Adrenal gland (tissue), 12 donors: Measurements from ENCODE around the gene ATP2B3. TPM values are rescaled to one million over a fixed set of nuclear protein-coding genes. Genes with fewer than 3 reads are reported as not detected.

Source experiments
- DNase-seq, 7 donors: peaks; one replicate each; pipeline ENCODE4 v3.0.0-alpha.2; 2019 to 2020
- H3K27ac ChIP-seq, 5 donors: fragments of 200-600 bp; sonication (generic) in 4 of 5; 1 replicate in 3 of 5; 2 replicates in 2 of 5; pipeline versions ENCODE4 v1.5.1 to v1.8.0; 2016 to 2020; ENCODE audit warnings: mild to moderate bottlenecking in 1 of 5
- H3K27me3 ChIP-seq: fragments of 200-600 bp; 2 replicates; pipeline ENCODE4 v1.8.0; 2021
- H3K36me3 ChIP-seq, 2 donors: fragments of 200-600 bp; replicated peaks in 1 of 2; 1 replicate in 1 of 2; 2 replicates in 1 of 2; pipeline versions ENCODE4 v1.5.1 to v1.8.0; 2018 to 2022
- H3K4me1 ChIP-seq, 2 donors: fragments of 200-600 bp; replicated peaks in 1 of 2; 1 replicate in 1 of 2; 2 replicates in 1 of 2; pipeline versions ENCODE4 v1.5.1 to v1.8.0; 2018 to 2021
- H3K4me3 ChIP-seq, 4 donors: fragments of 200-600 bp; sonication (generic) in 3 of 4; one replicate each; pipeline ENCODE4 v1.5.1; 2016 to 2018
- H3K9me3 ChIP-seq, 3 donors: fragments of 200-600 bp; sonication (generic) in 1 of 3; replicated peaks in 1 of 3; 1 replicate in 2 of 3; 2 replicates in 1 of 3; pipeline versions ENCODE4 v1.5.1 to v1.8.0; 2016 to 2021
- CTCF ChIP-seq, 6 experiments: fragments of 450-650 bp in 4 of 6; fragments of 200-600 bp in 2 of 6; sonication (generic) in 1 of 6; IDR thresholded peaks; 1 replicate in 5 of 6; 2 replicates in 1 of 6; pipeline versions ENCODE4 v1.5.1 to v1.8.0; 2016 to 2021; ENCODE audit warnings: antibody characterized with exemption in 6 of 6, mild to moderate bottlenecking in 2 of 6, moderate library complexity in 1 of 6
- POLR2A ChIP-seq, 2 donors: fragments of 450-650 bp; IDR thresholded peaks; one replicate each; pipeline ENCODE4 v1.6.1; 2017; ENCODE audit warnings: antibody characterized with exemption in 2 of 2, mild to moderate bottlenecking in 2 of 2, moderate library complexity in 1 of 2
- WGBS, 4 donors: extraction: QIAGEN DNeasy Blood & Tissue Kit in 2 of 4; methylation state at CpG; one replicate each; pipeline versions ENCODE4 v1.1.5 to v1.1.7; 2013 to 2017; 5-methylcytosine and 5-hydroxymethylcytosine counted together
- intact Hi-C, 2 donors: fragments of 100-400 bp; cut with DNase I; formaldehyde crosslinking; loops; one replicate each; pipeline versions ENCODE4 v1.14.1 to v1.15.0; 2022 to 2023
- polyA plus RNA-seq, 3 donors: library from polyadenylated mRNA; stranded (reverse); fragments of 200-250 nt in 2 of 3; fragments of 350-450 nt in 1 of 3; fragmentation: Illumina TruSeq in 1 of 3; extraction: RNeasy Lipid Tissue Mini Kit (QIAGEN cat#74804) in 1 of 3; gene quantifications; one replicate each; pipeline ENCODE4 v1.2.3, GENCODE V29; 2013 to 2014
- total RNA-seq, 9 donors: library from RNA; depleted of rRNA in 4 of 9; stranded (reverse); fragments of >200 nt in 4 of 9; fragments of 120-200 nt in 1 of 9; fragmentation: NEBNext Ultra II Directional in 1 of 9; extraction: Animal tissue kit (Norgen Biotek cat#: 25700) in 1 of 9; gene quantifications; one replicate each; pipeline versions ENCODE4 v1.1.0 to v1.2.4, GENCODE V29; 2013 to 2023
- donor health status: healthy with polysubstance abuse.
- donor health status: Bipolar disorder and iron deficiency.
- donor health status: DM: yes; HTN: yes; CAD: no.
- donor health status: DM: no; HTN: no; CAD: no.
- donor health status: DM: no; HTN: no; CAD: no.
- donor health status: DM: yes; HTN: yes; CAD: no.

Gene ATP2B3
- total and polyA plus RNA-seq, 12 donors, result 1.1 to 46.4 (median 15.4) TPM

- Histone ChIP-seq H3K9me3 (no peaks in the 10 kb centered on the region), H3K4me1 (no peaks in the 10 kb centered on the region), H3K27me3 (no peaks in the 10 kb centered on the region), H3K27ac (peak overlapping the region in 1 of 5 donors; percentile 69), H3K4me3 (peak overlapping the region in 1 of 4 donors; percentile 26), H3K36me3 (no peaks in the 10 kb centered on the region)
- intact Hi-C loops, result no loop called here
- peak; percentile 60 to 80 (median 75) for DNase-seq
- TF ChIP-seq POLR2A (IDR thresholded peaks at IDR 0.05) (no peak), CTCF (IDR thresholded peaks at IDR 0.05) (no peak)
- 1 to 20% methylated on average over 40 to 45 of the region's 59 CpGs; no CpG with 5 or more reads in 2 of the 4 donors for WGBS, 4 donors
Measured at GRCh38 chrX:153474718-153475117, 42.7 kb upstream of the ATP2B3 start.

GRCh38 chrX:153475271-153475670 is 42.2 kb upstream of the ATP2B3 start:
- H3K9me3 ChIP-seq, result no peaks in the 10 kb centered on the region
- WGBS, 4 donors, result 78 to 93% (median 85%) methylated on average over 6 to 7 of the region's 7 CpGs
- peak overlapping the region in 1 of 5 donors; percentile 69 for H3K27ac ChIP-seq
- no peak overlapping the region for H3K4me3 ChIP-seq
- H3K36me3 ChIP-seq, result no peaks in the 10 kb centered on the region
- no peak for DNase-seq
- no peaks in the 10 kb centered on the region for H3K4me1 ChIP-seq
- TF ChIP-seq POLR2A (IDR thresholded peaks at IDR 0.05) (no peak), CTCF (IDR thresholded peaks at IDR 0.05) (no peak)
- intact Hi-C loops, result no loop called here
- no peaks in the 10 kb centered on the region for H3K27me3 ChIP-seq

GRCh38 chrX:153475751-153476281 is 41.6 kb upstream of the ATP2B3 start:
- Histone ChIP-seq H3K4me3 (no peak overlapping the region), H3K4me1 (no peaks in the 10 kb centered on the region), H3K9me3 (no peaks in the 10 kb centered on the region), H3K36me3 (no peaks in the 10 kb centered on the region), H3K27ac (peak overlapping the region in 1 of 5 donors; percentile 72), H3K27me3 (no peaks in the 10 kb centered on the region)
- DNase-seq, result no peak
- intact Hi-C loops, result no loop called here
- TF ChIP-seq CTCF (IDR thresholded peaks at IDR 0.05) (no peak), POLR2A (IDR thresholded peaks at IDR 0.05) (no peak)
- WGBS, 4 donors, result 87 to 96% (median 90%) methylated on average over 7 to 11 of the region's 11 CpGs

DNA sequence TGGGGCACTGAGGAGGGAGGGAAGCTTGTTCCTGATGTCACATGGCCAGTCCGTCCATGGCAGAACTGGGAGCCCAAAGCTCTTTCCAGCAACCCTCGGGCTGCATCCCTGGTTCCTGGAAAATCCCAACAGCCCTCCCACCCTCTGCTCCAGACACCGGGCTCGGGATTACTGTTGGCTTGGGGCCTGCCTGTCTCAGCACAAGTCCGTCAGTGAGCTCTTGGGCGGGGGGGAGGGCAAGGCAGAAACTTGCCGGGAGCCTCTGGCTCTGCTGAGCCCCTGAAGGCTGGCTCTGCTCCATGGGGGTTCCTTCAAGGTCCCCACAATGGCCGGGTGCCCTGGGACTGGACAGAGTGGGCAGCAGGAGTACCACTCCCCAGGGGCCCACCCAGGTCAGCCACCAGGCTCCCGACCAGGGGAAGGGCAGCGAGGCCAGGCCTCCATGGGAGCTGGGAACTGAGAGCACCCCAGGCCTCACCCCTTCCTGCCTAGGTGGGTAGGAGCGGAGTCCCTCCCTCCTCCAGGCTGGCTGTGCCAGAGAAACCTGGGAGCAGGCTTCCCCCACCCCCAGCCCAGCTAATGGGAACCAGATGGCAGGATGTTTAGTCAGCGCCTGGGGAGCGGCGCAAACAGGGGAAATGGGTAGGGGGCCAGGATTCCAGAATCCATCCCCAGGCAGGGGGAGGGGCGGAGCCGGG is 40.6 kb upstream of the ATP2B3 start:
- WGBS, 4 donors, result 40 to 85% (median 73%) methylated on average over 2 to 16 of the region's 16 CpGs
- no peak for TF ChIP-seq CTCF (IDR thresholded peaks at IDR 0.05)
- TF ChIP-seq POLR2A (IDR thresholded peaks at IDR 0.05), result no peak

More for the DNA sequence above, 40.6 kb upstream of the ATP2B3 start:
- no peaks in the 10 kb centered on the region for H3K9me3 ChIP-seq
- no peaks in the 10 kb centered on the region for H3K4me1 ChIP-seq
- H3K27ac ChIP-seq, result peak overlapping the region in 1 of 5 donors; percentile 72
- intact Hi-C loops, result no loop called here
- no peaks in the 10 kb centered on the region for H3K27me3 ChIP-seq
- DNase-seq, result peak in 1 of 7 donors; percentile 10
- H3K36me3 ChIP-seq, result no peaks in the 10 kb centered on the region
- no peak overlapping the region for H3K4me3 ChIP-seq
